ENCODE measurements around the gene RNF123.

DNA sequence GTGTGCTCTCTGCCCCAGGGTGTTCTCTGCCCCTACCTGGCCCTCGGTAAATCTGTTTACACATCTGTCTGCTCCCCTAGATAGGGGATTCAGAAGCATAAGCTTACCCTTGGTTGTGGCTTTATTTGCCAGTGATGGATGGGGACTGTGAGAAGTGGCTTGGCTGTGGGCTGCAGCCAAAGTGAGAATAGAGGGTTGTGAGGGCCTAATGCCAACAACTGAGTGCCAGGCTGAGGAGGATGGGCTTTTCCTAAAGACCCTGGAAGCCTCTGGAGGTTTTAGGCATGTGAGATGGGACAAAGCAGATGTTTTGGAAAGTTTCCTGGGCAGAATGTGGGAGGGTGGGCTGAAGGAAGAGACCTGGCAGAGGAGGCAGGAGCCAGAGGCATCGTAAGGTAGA, 30.6 kb upstream of the RNF123 start:
- TF ChIP-seq POLR2A (IDR thresholded peaks at IDR 0.05): no peak
- TF ChIP-seq, protein P1, sequence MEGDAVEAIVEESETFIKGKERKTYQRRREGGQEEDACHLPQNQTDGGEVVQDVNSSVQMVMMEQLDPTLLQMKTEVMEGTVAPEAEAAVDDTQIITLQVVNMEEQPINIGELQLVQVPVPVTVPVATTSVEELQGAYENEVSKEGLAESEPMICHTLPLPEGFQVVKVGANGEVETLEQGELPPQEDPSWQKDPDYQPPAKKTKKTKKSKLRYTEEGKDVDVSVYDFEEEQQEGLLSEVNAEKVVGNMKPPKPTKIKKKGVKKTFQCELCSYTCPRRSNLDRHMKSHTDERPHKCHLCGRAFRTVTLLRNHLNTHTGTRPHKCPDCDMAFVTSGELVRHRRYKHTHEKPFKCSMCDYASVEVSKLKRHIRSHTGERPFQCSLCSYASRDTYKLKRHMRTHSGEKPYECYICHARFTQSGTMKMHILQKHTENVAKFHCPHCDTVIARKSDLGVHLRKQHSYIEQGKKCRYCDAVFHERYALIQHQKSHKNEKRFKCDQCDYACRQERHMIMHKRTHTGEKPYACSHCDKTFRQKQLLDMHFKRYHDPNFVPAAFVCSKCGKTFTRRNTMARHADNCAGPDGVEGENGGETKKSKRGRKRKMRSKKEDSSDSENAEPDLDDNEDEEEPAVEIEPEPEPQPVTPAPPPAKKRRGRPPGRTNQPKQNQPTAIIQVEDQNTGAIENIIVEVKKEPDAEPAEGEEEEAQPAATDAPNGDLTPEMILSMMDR (IDR thresholded peaks at IDR 0.05): no peak
